Measurements from ENCODE around the gene SGSH. TPM values are rescaled to one million over a fixed set of nuclear protein-coding genes. Genes with fewer than 3 reads are reported as not detected.

The SGSH gene
- total RNA-seq, 1 experiment from 2014 or later = 42.8 TPM

DNA sequence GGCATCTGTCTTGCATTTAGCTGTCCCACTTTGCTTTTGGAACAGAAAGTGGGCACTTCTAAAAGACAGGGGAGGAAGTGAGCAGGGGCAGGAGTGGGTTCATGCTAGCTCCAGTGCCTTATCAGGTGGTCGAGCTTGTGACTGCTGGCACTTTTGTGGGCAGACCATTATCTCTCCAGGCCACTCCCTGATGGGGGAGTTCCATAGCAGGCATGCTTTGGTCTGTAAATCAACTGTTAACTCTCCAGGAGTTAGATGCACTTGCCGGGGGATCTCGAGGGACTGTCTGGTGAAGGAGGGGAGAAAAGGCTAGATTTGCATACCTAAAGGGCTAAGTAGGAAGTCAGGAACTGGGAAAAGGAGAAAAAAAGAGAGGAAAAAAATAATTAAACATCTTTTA lies 59.6 kb downstream of the SGSH start:
- Mint-ChIP-seq H3K27ac (ENCODE audit: unreplicated experiment) (no peak overlapping the region), H3K27me3 (ENCODE audit: insufficient read depth, unreplicated experiment) (no peaks in the 10 kb centered on the region), H3K4me1 (ENCODE audit: low read depth, unreplicated experiment) (no peaks in the 10 kb centered on the region), H3K36me3 (ENCODE audit: insufficient read depth, unreplicated experiment) (no peaks in the 10 kb centered on the region), H3K4me3 (ENCODE audit: unreplicated experiment) (no peak overlapping the region), H3K9me3 (ENCODE audit: unreplicated experiment) (peaks cover 10% of the 10 kb centered on the region)
- Histone ChIP-seq H3K27me3 (replicated peaks; ENCODE audit: control insufficient read depth, insufficient read depth, low read length) (no peaks in the 10 kb centered on the region), H3K9me3 (peaks cover 24% of the 10 kb centered on the region), H3K36me3 (ENCODE audit: control insufficient read depth, insufficient read depth, low read length) (no peaks in the 10 kb centered on the region), H3K4me3 (ENCODE audit: low read depth, low read length) (no peak overlapping the region), H3K4me1 (no peaks in the 10 kb centered on the region)
- intact Hi-C loops (cut with micrococcal nuclease; ENCODE audit: unreplicated experiment) = no loop called here
- no peak for DNase-seq
- TF ChIP-seq, protein P1, sequence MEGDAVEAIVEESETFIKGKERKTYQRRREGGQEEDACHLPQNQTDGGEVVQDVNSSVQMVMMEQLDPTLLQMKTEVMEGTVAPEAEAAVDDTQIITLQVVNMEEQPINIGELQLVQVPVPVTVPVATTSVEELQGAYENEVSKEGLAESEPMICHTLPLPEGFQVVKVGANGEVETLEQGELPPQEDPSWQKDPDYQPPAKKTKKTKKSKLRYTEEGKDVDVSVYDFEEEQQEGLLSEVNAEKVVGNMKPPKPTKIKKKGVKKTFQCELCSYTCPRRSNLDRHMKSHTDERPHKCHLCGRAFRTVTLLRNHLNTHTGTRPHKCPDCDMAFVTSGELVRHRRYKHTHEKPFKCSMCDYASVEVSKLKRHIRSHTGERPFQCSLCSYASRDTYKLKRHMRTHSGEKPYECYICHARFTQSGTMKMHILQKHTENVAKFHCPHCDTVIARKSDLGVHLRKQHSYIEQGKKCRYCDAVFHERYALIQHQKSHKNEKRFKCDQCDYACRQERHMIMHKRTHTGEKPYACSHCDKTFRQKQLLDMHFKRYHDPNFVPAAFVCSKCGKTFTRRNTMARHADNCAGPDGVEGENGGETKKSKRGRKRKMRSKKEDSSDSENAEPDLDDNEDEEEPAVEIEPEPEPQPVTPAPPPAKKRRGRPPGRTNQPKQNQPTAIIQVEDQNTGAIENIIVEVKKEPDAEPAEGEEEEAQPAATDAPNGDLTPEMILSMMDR (IDR thresholded peaks at IDR 0.05; ENCODE audit: insufficient read depth in 1 of 2, low read depth in 1 of 2, low read length in 1 of 2, severe bottlenecking in 1 of 2, unreplicated experiment in 1 of 2) = no peak
- CTCF ChIA-PET = no interaction called here
- no TSS peak for BruUV-seq (replicated peaks)
- POLR2A ChIA-PET = no interaction called here

Other genes starting within 250 kb of the SGSH start
- gene TBC1D16, start 184.5 kb downstream of the SGSH start, total RNA-seq (2022) = 48.1 and 55.4 TPM in 2 replicates
- 3.7 and 3.9 TPM in 2 replicates for gene CCDC40, start 183.7 kb downstream of the SGSH start, total RNA-seq (2022)
- gene GAA, start 118.8 kb downstream of the SGSH start, total RNA-seq (2022) = 42.4 and 44.6 TPM in 2 replicates
- 190 and 192 TPM in 2 replicates for gene EIF4A3, start 73.2 kb downstream of the SGSH start, total RNA-seq (2022)
- gene CARD14, start 50.3 kb downstream of the SGSH start, total RNA-seq (2022) = 1.3 and 1.8 TPM in 2 replicates
- 37.1 and 46.0 TPM in 2 replicates for gene SLC26A11, start 94 bp upstream of the SGSH start, total RNA-seq (2022)
- 61.4 and 70.5 TPM in 2 replicates for gene RNF213, start 40.5 kb upstream of the SGSH start, total RNA-seq (2022)
- gene ENDOV, start 194.8 kb upstream of the SGSH start, total RNA-seq (2022) = 20.5 and 21.5 TPM in 2 replicates

Measured in Caco-2 (cell line).